Measurements from ENCODE around the gene GLRA2. TPM values are rescaled to one million over a fixed set of nuclear protein-coding genes. Genes with fewer than 3 reads are reported as not detected.

Gene GLRA2
- total and polyA plus RNA-seq, 9 donors: 0.07 to 0.25 (median 0.11) TPM

- no peaks in the 10 kb centered on the region for H3K4me1 ChIP-seq (ENCODE audit: control insufficient read depth, insufficient read depth, low read length)
- no peak overlapping the region for H3K27ac ChIP-seq (ENCODE audit: low read length)
- no peak for DNase-seq
- H3K9me3 ChIP-seq (replicated peaks; ENCODE audit: control insufficient read depth, low read depth, low read length): no peaks in the 10 kb centered on the region
- H3K36me3 ChIP-seq (ENCODE audit: control insufficient read depth, insufficient read depth, low read length): no peaks in the 10 kb centered on the region
- H3K27me3 ChIP-seq (ENCODE audit: control insufficient read depth, insufficient read depth, low read length): peaks cover 2% of the 10 kb centered on the region
- no peak overlapping the region for H3K4me3 ChIP-seq (ENCODE audit: low read length)
- no CpG with 5 or more reads among the region's 4 CpGs for WGBS (ENCODE audit: insufficient coverage)
Measured at GRCh38 chrX:14509325-14510057, 19.8 kb upstream of the GLRA2 start.

DNA sequence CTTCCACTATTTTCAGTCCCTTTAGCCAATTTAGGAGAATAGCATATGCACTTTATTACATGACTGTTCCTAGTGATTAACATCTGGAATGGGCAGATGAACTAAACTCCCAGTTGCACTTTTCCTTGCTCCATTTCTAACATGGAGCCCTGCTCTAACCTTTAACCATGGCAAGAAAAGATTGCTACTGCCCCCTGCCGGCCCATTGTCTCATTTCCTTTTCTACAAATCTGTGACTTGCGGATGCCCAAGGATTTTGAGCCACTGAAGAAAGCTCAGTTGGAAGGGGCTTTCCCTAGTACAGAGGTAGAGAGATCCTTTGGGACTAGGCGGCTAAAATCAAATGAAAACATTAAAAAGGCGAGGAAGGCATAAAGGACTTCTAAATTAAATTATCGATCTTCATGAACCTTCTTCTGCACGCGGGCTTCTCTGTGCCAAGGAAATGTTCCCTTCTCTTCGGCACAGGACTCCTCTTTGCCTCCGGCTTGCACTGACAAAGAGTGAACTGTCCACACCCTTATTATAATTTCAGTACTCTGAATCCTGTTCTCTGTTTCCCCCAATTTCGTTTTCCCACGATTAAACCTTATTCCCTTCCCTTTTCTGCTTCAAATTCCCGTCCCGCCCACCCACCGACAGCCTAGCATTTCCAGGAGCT is 577 bp upstream of the GLRA2 start:
- H3K27me3 ChIP-seq (ENCODE audit: control insufficient read depth, insufficient read depth, low read length): no peaks in the 10 kb centered on the region
- H3K4me3 ChIP-seq (ENCODE audit: low read length): no peak overlapping the region

DNA sequence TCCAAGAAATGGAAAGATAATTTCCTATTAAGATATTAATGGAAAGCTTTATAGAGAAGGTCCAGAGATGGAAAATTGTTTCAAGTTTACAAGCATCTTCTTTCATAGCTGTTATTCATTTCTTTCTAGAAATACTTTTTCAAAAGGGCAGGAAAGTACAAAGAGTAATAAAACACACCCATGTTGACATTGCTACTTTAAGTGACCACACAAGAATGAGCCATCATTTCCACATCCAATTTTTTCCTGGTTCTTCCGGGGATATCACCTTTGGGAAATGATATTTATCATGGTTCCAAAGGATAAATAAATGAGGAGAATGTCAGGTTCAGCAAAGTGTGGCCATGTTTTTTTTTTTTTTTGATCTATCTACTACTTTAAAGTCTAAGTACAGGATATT is 4.5 kb downstream of the GLRA2 start:
- no peak overlapping the region for H3K27ac ChIP-seq (ENCODE audit: low read length)
- no peaks in the 10 kb centered on the region for H3K27me3 ChIP-seq (ENCODE audit: control insufficient read depth, insufficient read depth, low read length)
- no CpG with 5 or more reads among the region's 1 CpG for WGBS (ENCODE audit: insufficient coverage)
- no peak for DNase-seq
- no peaks in the 10 kb centered on the region for H3K9me3 ChIP-seq (replicated peaks; ENCODE audit: control insufficient read depth, low read depth, low read length)
- no peaks in the 10 kb centered on the region for H3K36me3 ChIP-seq (ENCODE audit: control insufficient read depth, insufficient read depth, low read length)
- no peaks in the 10 kb centered on the region for H3K4me1 ChIP-seq (ENCODE audit: control insufficient read depth, insufficient read depth, low read length)
- no peak overlapping the region for H3K4me3 ChIP-seq (ENCODE audit: low read length)

More for the DNA sequence above, 577 bp upstream of the GLRA2 start:
- peak; percentile 79 for DNase-seq
- 23% methylated on average over 10 of the region's 14 CpGs for WGBS (ENCODE audit: insufficient coverage)
- H3K4me1 ChIP-seq (ENCODE audit: control insufficient read depth, insufficient read depth, low read length): no peaks in the 10 kb centered on the region
- no peak overlapping the region for H3K27ac ChIP-seq (ENCODE audit: low read length)
- H3K36me3 ChIP-seq (ENCODE audit: control insufficient read depth, insufficient read depth, low read length): no peaks in the 10 kb centered on the region
- no peaks in the 10 kb centered on the region for H3K9me3 ChIP-seq (replicated peaks; ENCODE audit: control insufficient read depth, low read depth, low read length)

DNA sequence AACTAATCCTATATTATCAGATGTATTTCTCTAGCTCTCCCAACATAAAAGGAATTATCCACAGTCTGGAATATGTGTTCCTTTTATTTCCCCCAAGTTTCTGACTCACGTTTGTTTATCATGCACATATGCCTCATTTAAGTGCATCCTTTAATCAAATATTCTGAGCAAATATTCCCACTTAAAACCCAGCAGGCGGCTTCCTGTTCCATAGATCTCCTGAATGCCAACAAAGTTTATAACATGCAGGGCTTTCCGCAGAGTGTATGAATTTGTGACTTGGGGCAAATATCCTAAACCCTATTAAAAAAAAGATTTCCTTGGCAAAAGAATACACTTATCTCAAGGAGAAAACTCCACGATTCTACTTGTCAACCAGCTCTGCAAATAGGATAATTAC is 16.9 kb downstream of the GLRA2 start:
- H3K9me3 ChIP-seq (replicated peaks; ENCODE audit: control insufficient read depth, low read depth, low read length): no peaks in the 10 kb centered on the region
- no peaks in the 10 kb centered on the region for H3K27me3 ChIP-seq (ENCODE audit: control insufficient read depth, insufficient read depth, low read length)
- H3K4me3 ChIP-seq (ENCODE audit: low read length): no peak overlapping the region
- DNase-seq: no peak
- WGBS (ENCODE audit: insufficient coverage): 64% methylated on average over 1 of the region's 4 CpGs
- H3K27ac ChIP-seq (ENCODE audit: low read length): no peak overlapping the region
- H3K36me3 ChIP-seq (ENCODE audit: control insufficient read depth, insufficient read depth, low read length): no peaks in the 10 kb centered on the region
- H3K4me1 ChIP-seq (ENCODE audit: control insufficient read depth, insufficient read depth, low read length): no peaks in the 10 kb centered on the region

GRCh38 chrX:14554131-14554715 is 24.9 kb downstream of the GLRA2 start:
- DNase-seq: peak; percentile 20
- no peak overlapping the region for H3K27ac ChIP-seq (ENCODE audit: low read length)

GRCh38 chrX:14564058-14564457 is 34.7 kb downstream of the GLRA2 start:
- H3K4me3 ChIP-seq (ENCODE audit: low read length): no peak overlapping the region
- no peaks in the 10 kb centered on the region for H3K4me1 ChIP-seq (ENCODE audit: control insufficient read depth, insufficient read depth, low read length)
- DNase-seq: no peak
- peaks cover 3% of the 10 kb centered on the region for H3K9me3 ChIP-seq (replicated peaks; ENCODE audit: control insufficient read depth, low read depth, low read length)
- H3K27ac ChIP-seq (ENCODE audit: low read length): no peak overlapping the region
- WGBS (ENCODE audit: insufficient coverage): no CpG with 5 or more reads among the region's 2 CpGs
- H3K27me3 ChIP-seq (ENCODE audit: control insufficient read depth, insufficient read depth, low read length): peaks cover 3% of the 10 kb centered on the region
- H3K36me3 ChIP-seq (ENCODE audit: control insufficient read depth, insufficient read depth, low read length): no peaks in the 10 kb centered on the region

More at GRCh38 chrX:14554131-14554715, 24.9 kb downstream of the GLRA2 start:
- H3K4me3 ChIP-seq (ENCODE audit: low read length): no peak overlapping the region
- H3K4me1 ChIP-seq (ENCODE audit: control insufficient read depth, insufficient read depth, low read length): no peaks in the 10 kb centered on the region
- 13% methylated on average over 1 of the region's 3 CpGs for WGBS (ENCODE audit: insufficient coverage)
- H3K36me3 ChIP-seq (ENCODE audit: control insufficient read depth, insufficient read depth, low read length): no peaks in the 10 kb centered on the region
- peaks cover 6% of the 10 kb centered on the region for H3K27me3 ChIP-seq (ENCODE audit: control insufficient read depth, insufficient read depth, low read length)
- H3K9me3 ChIP-seq (replicated peaks; ENCODE audit: control insufficient read depth, low read depth, low read length): no peaks in the 10 kb centered on the region

GRCh38 chrX:14573161-14573560 is 43.8 kb downstream of the GLRA2 start:
- DNase-seq: peak; percentile 6
- no CpG with 5 or more reads among the region's 2 CpGs for WGBS (ENCODE audit: insufficient coverage)
- H3K27me3 ChIP-seq (ENCODE audit: control insufficient read depth, insufficient read depth, low read length): peaks cover 4% of the 10 kb centered on the region

GRCh38 chrX:14581081-14581480 is 51.7 kb downstream of the GLRA2 start:
- WGBS (ENCODE audit: insufficient coverage): 90% methylated on average over 8 of the region's 8 CpGs
- Histone ChIP-seq H3K27me3 (ENCODE audit: control insufficient read depth, insufficient read depth, low read length) (peaks cover 2% of the 10 kb centered on the region), H3K27ac (ENCODE audit: low read length) (no peak overlapping the region), H3K4me3 (ENCODE audit: low read length) (no peak overlapping the region), H3K4me1 (ENCODE audit: control insufficient read depth, insufficient read depth, low read length) (no peaks in the 10 kb centered on the region), H3K9me3 (replicated peaks; ENCODE audit: control insufficient read depth, low read depth, low read length) (no peaks in the 10 kb centered on the region), H3K36me3 (ENCODE audit: control insufficient read depth, insufficient read depth, low read length) (no peaks in the 10 kb centered on the region)
- DNase-seq: no peak

More at GRCh38 chrX:14573161-14573560, 43.8 kb downstream of the GLRA2 start:
- no peaks in the 10 kb centered on the region for H3K9me3 ChIP-seq (replicated peaks; ENCODE audit: control insufficient read depth, low read depth, low read length)
- H3K27ac ChIP-seq (ENCODE audit: low read length): no peak overlapping the region
- H3K36me3 ChIP-seq (ENCODE audit: control insufficient read depth, insufficient read depth, low read length): no peaks in the 10 kb centered on the region
- no peak overlapping the region for H3K4me3 ChIP-seq (ENCODE audit: low read length)
- no peaks in the 10 kb centered on the region for H3K4me1 ChIP-seq (ENCODE audit: control insufficient read depth, insufficient read depth, low read length)

- no peaks in the 10 kb centered on the region for H3K4me1 ChIP-seq (ENCODE audit: control insufficient read depth, insufficient read depth, low read length)
- peak; percentile 3 for DNase-seq
- H3K9me3 ChIP-seq (replicated peaks; ENCODE audit: control insufficient read depth, low read depth, low read length): peaks cover 3% of the 10 kb centered on the region
- no peaks in the 10 kb centered on the region for H3K27me3 ChIP-seq (ENCODE audit: control insufficient read depth, insufficient read depth, low read length)
- 100% methylated on average over 1 of the region's 2 CpGs for WGBS (ENCODE audit: insufficient coverage)
- no peak overlapping the region for H3K27ac ChIP-seq (ENCODE audit: low read length)
- no peaks in the 10 kb centered on the region for H3K36me3 ChIP-seq (ENCODE audit: control insufficient read depth, insufficient read depth, low read length)
- H3K4me3 ChIP-seq (ENCODE audit: low read length): no peak overlapping the region
Measured at GRCh38 chrX:14584548-14584947, 55.2 kb downstream of the GLRA2 start.

DNA sequence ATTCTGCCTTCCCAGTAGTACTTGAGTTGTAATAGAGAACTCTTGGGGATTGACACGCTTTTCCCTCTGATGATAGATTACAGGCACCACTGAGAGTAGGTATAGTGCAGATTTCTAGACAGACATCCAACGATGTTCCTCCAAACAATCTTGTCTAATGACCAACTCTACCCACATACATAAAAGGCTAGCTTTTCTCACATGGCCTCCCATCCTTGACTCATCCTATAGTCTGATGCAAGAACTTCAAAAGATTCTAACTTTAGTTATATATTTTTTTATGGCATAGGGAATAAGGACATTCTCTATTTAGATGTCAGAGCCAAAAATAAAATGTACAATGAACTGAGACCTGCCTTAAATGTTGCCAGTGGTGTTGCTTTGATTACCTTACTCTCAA is 60.9 kb downstream of the GLRA2 start:
- no peak for DNase-seq
- H3K9me3 ChIP-seq (replicated peaks; ENCODE audit: control insufficient read depth, low read depth, low read length): peaks cover 3% of the 10 kb centered on the region
- H3K27me3 ChIP-seq (ENCODE audit: control insufficient read depth, insufficient read depth, low read length): peaks cover 2% of the 10 kb centered on the region
- H3K27ac ChIP-seq (ENCODE audit: low read length): no peak overlapping the region
- no peak overlapping the region for H3K4me3 ChIP-seq (ENCODE audit: low read length)
- WGBS (ENCODE audit: insufficient coverage): no CpG with 5 or more reads among the region's 2 CpGs
- no peaks in the 10 kb centered on the region for H3K36me3 ChIP-seq (ENCODE audit: control insufficient read depth, insufficient read depth, low read length)
- H3K4me1 ChIP-seq (ENCODE audit: control insufficient read depth, insufficient read depth, low read length): no peaks in the 10 kb centered on the region
